ENCODE results near the gene OR1E1.

OR1E1 gene, protein sequence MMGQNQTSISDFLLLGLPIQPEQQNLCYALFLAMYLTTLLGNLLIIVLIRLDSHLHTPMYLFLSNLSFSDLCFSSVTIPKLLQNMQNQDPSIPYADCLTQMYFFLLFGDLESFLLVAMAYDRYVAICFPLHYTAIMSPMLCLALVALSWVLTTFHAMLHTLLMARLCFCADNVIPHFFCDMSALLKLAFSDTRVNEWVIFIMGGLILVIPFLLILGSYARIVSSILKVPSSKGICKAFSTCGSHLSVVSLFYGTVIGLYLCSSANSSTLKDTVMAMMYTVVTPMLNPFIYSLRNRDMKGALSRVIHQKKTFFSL

DNA sequence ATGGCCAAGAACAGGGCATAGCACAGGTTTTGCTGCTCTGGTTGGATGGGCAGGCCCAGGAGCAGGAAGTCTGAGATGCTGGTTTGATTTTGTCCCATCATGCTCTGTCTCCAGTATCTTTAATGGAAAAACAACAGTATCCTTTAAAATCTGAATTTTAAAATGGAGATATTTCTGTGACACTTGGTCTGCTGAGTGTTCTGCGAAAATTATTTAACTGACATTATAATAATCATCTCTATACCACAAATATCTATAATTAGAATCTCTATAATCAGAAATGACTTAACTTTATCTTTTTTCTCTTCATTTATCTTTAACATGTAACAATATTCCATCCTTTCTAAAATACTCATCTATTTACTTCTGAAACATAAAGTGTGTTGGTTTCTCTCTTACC is at the start of gene OR1E1:
Gene OR1E1 (minus strand): TSS at position 101 of the 400 bp plus-strand sequence. CDS start 0 bp downstream, at position 101.
- no peak within 1 kb of the TSS for H3K4me3 ChIP-seq (ENCODE audit: low read length)
- no peaks in the 10 kb centered on the region for H3K36me3 ChIP-seq (ENCODE audit: control insufficient read depth, low read length)
- no peaks in the 10 kb centered on the region for H3F3A ChIP-seq (ENCODE audit: control insufficient read depth, insufficient read depth)
- H3K27me3 ChIP-seq (ENCODE audit: control insufficient read depth, low read length), result peaks cover 8% of the 10 kb centered on the region; the same call in 1 of the 2 replicates
- H3K27ac ChIP-seq (ENCODE audit: low read depth, low read length), result no peak within 1 kb of the TSS
- H3K4me2 ChIP-seq (ENCODE audit: low read length), result no peak within 1 kb of the TSS
- no peak for TF ChIP-seq EZH2phosphoT487 (IDR thresholded peaks at IDR 0.05; ENCODE audit: borderline replicate concordance, low read length)
- TF ChIP-seq, protein P1, sequence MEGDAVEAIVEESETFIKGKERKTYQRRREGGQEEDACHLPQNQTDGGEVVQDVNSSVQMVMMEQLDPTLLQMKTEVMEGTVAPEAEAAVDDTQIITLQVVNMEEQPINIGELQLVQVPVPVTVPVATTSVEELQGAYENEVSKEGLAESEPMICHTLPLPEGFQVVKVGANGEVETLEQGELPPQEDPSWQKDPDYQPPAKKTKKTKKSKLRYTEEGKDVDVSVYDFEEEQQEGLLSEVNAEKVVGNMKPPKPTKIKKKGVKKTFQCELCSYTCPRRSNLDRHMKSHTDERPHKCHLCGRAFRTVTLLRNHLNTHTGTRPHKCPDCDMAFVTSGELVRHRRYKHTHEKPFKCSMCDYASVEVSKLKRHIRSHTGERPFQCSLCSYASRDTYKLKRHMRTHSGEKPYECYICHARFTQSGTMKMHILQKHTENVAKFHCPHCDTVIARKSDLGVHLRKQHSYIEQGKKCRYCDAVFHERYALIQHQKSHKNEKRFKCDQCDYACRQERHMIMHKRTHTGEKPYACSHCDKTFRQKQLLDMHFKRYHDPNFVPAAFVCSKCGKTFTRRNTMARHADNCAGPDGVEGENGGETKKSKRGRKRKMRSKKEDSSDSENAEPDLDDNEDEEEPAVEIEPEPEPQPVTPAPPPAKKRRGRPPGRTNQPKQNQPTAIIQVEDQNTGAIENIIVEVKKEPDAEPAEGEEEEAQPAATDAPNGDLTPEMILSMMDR (IDR thresholded peaks at IDR 0.05; ENCODE audit: low read depth, low read length, poor library complexity, severe bottlenecking), result no peak
- H3K79me2 ChIP-seq (ENCODE audit: control insufficient read depth, low read length), result no peaks in the 10 kb centered on the region
- no peaks in the 10 kb centered on the region for H3K4me1 ChIP-seq (ENCODE audit: control insufficient read depth, low read length)
- H4K20me1 ChIP-seq (ENCODE audit: control insufficient read depth, insufficient read depth, low read depth, low read length), result no peaks in the 10 kb centered on the region
- H3K9me2 ChIP-seq (replicated peaks; ENCODE audit: control insufficient read depth, low read length), result no peaks in the 10 kb centered on the region
- H3K9me3 ChIP-seq (ENCODE audit: control insufficient read depth, insufficient read depth, low read length), result no peaks in the 10 kb centered on the region

DNA sequence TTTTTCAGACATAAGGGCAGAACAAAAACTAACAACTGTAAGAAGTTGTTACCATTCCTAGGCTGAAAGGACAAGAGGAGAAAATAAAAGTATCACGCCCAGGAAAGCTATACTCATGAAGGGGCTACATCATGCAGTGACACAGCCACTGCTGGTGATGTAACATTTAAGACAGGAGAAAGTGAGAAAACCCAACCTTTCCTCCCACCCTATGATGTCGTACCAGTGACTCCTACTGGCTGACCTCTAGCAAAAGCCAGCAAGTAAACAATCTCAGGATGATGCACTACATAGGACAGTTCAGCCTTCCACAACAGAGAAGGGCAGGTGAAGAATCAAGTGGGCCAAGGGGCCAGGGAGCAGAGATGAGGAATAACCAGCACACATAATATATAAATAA is 49.4 kb upstream of the OR1E1 start:
- H3K4me1 ChIP-seq (ENCODE audit: control insufficient read depth, low read length), result peaks cover 6% of the 10 kb centered on the region
- no peaks in the 10 kb centered on the region for H3K36me3 ChIP-seq (ENCODE audit: control insufficient read depth, low read length)
- no peaks in the 10 kb centered on the region for H4K20me1 ChIP-seq (ENCODE audit: control insufficient read depth, insufficient read depth, low read depth, low read length)
- no peaks in the 10 kb centered on the region for H3K9me3 ChIP-seq (ENCODE audit: control insufficient read depth, insufficient read depth, low read length)
- H3F3A ChIP-seq (ENCODE audit: control insufficient read depth, insufficient read depth), result no peaks in the 10 kb centered on the region
- TF ChIP-seq, protein P1 (IDR thresholded peaks at IDR 0.05; ENCODE audit: low read depth, low read length, poor library complexity, severe bottlenecking), result peak; percentile 64
- no peak for TF ChIP-seq EZH2phosphoT487 (IDR thresholded peaks at IDR 0.05; ENCODE audit: borderline replicate concordance, low read length)
- H3K9me2 ChIP-seq (replicated peaks; ENCODE audit: control insufficient read depth, low read length), result no peaks in the 10 kb centered on the region
- H3K4me3 ChIP-seq (ENCODE audit: low read length), result no peak overlapping the region
- H3K4me2 ChIP-seq (ENCODE audit: low read length), result no peak overlapping the region
- no peaks in the 10 kb centered on the region for H3K79me2 ChIP-seq (ENCODE audit: control insufficient read depth, low read length)
- no peak overlapping the region for H3K27ac ChIP-seq (ENCODE audit: low read depth, low read length)
- H3K27me3 ChIP-seq (ENCODE audit: control insufficient read depth, low read length), result no peaks in the 10 kb centered on the region

DNA sequence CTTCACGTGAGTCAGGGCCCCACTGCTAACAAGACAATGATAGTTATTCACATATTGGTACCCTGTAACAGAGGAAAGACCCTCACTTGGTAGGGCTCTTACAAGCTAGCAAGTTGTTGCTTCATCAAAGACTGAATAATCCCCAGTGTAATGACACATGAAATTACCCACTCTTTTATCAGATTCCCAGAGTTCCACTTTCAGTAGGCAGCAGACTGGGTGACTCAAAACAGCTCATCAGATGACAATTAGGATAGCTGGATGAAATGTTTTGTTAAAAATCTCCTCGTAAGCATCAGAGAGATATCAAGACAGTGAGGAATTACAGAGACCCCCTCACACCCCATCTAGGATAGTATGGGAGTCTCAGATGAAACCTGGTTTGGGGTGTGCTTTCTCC is 42.2 kb upstream of the OR1E1 start:
- Histone ChIP-seq H3K4me3 (ENCODE audit: low read length) (no peak overlapping the region), H3K27me3 (ENCODE audit: control insufficient read depth, low read length) (peaks cover 2% of the 10 kb centered on the region; the same call in 1 of the 2 replicates), H3F3A (ENCODE audit: control insufficient read depth, insufficient read depth) (no peaks in the 10 kb centered on the region), H3K4me2 (ENCODE audit: low read length) (no peak overlapping the region), H3K9me2 (replicated peaks; ENCODE audit: control insufficient read depth, low read length) (no peaks in the 10 kb centered on the region), H3K4me1 (ENCODE audit: control insufficient read depth, low read length) (no peaks in the 10 kb centered on the region), H3K36me3 (ENCODE audit: control insufficient read depth, low read length) (no peaks in the 10 kb centered on the region), H4K20me1 (ENCODE audit: control insufficient read depth, insufficient read depth, low read depth, low read length) (no peaks in the 10 kb centered on the region), H3K27ac (ENCODE audit: low read depth, low read length) (no peak overlapping the region), H3K79me2 (ENCODE audit: control insufficient read depth, low read length) (no peaks in the 10 kb centered on the region), H3K9me3 (ENCODE audit: control insufficient read depth, insufficient read depth, low read length) (no peaks in the 10 kb centered on the region)
- TF ChIP-seq, protein P1 (IDR thresholded peaks at IDR 0.05; ENCODE audit: low read depth, low read length, poor library complexity, severe bottlenecking), result no peak
- TF ChIP-seq EZH2phosphoT487 (IDR thresholded peaks at IDR 0.05; ENCODE audit: borderline replicate concordance, low read length), result no peak

Measured in DOHH2 (cell line).